Ovary (tissue), 3 donors: ENCODE data around the gene PYGO2.

Source experiments
- EP300 ChIP-seq: sonication (generic); formaldehyde crosslinking; IDR thresholded peaks from one replicate; pipeline ENCODE4 v1.6.1; 2017; ENCODE audit warnings: antibody characterized with exemption
- POLR2A ChIP-seq: fragments of 450-650 bp; IDR thresholded peaks from one replicate; pipeline ENCODE4 v1.6.1; 2017; ENCODE audit warnings: antibody characterized with exemption, mild to moderate bottlenecking, moderate library complexity
- TF ChIP-seq, protein P1 (sequence below), 3 donors: fragments of 450-650 bp in 2 of 3; fragments of 200-600 bp in 1 of 3; IDR thresholded peaks; one replicate each; pipeline versions ENCODE4 v1.5.1 to v1.8.0; 2016 to 2022; ENCODE audit warnings: antibody characterized with exemption in 3 of 3, mild to moderate bottlenecking in 1 of 3
- donor health status: DM: no; HTN: no; CAD: no.

DNA sequence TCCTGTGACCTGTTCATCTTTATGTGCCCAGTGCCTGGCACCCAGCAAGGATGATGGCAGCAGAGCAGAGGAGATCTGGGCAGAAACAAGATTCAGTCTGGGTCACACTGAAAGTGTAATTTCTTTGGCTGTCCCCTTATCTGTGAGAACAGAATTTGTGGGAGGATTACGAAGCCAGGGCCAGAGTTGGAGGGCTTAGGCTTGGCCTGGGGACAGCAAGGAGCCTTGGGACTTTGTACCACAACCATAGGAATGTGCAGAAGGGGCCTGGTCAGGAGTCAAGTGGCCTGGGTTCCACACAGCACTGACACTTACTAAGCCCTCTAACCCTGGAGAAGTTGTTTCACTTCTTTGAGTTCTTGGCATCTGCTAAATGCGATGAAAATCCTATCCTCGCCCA is 37.9 kb downstream of the PYGO2 start:
- TF ChIP-seq, protein P1, sequence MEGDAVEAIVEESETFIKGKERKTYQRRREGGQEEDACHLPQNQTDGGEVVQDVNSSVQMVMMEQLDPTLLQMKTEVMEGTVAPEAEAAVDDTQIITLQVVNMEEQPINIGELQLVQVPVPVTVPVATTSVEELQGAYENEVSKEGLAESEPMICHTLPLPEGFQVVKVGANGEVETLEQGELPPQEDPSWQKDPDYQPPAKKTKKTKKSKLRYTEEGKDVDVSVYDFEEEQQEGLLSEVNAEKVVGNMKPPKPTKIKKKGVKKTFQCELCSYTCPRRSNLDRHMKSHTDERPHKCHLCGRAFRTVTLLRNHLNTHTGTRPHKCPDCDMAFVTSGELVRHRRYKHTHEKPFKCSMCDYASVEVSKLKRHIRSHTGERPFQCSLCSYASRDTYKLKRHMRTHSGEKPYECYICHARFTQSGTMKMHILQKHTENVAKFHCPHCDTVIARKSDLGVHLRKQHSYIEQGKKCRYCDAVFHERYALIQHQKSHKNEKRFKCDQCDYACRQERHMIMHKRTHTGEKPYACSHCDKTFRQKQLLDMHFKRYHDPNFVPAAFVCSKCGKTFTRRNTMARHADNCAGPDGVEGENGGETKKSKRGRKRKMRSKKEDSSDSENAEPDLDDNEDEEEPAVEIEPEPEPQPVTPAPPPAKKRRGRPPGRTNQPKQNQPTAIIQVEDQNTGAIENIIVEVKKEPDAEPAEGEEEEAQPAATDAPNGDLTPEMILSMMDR (IDR thresholded peaks at IDR 0.05): no peak
- no peak for TF ChIP-seq EP300
- TF ChIP-seq POLR2A: no peak
